ENCODE measurements around the gene FAF1.

The FAF1 gene

GRCh38 chr1:50975436-50975835, 15.4 kb upstream of the FAF1 start:
- no peak for DNase-seq (ENCODE audit: low spot score)
- in situ Hi-C loops (cut with MboI; ENCODE audit: low pct_unique_long_range_greater_than_20kb, low sequenced_read_pairs, unreplicated experiment) = no loop called here
- TF ChIP-seq CTCF (IDR thresholded peaks at IDR 0.05; ENCODE audit: extremely low read depth, insufficient read depth, missing control alignments) = no peak

- no peak for DNase-seq (ENCODE audit: low spot score)
Measured at GRCh38 chr1:50974618-50974935, 14.5 kb upstream of the FAF1 start.

GRCh38 chr1:50973875-50974617, 14.0 kb upstream of the FAF1 start:
- DNase-seq (ENCODE audit: low spot score) = no peak
- in situ Hi-C loops (cut with MboI; ENCODE audit: low pct_unique_long_range_greater_than_20kb, low sequenced_read_pairs, unreplicated experiment) = no loop called here
- TF ChIP-seq CTCF (IDR thresholded peaks at IDR 0.05; ENCODE audit: extremely low read depth, insufficient read depth, missing control alignments) = no peak

More at GRCh38 chr1:50974618-50974935, 14.5 kb upstream of the FAF1 start:
- no peak for TF ChIP-seq CTCF (IDR thresholded peaks at IDR 0.05; ENCODE audit: extremely low read depth, insufficient read depth, missing control alignments)
- in situ Hi-C loops (cut with MboI; ENCODE audit: low pct_unique_long_range_greater_than_20kb, low sequenced_read_pairs, unreplicated experiment) = no loop called here

- no peak for TF ChIP-seq CTCF (IDR thresholded peaks at IDR 0.05; ENCODE audit: extremely low read depth, insufficient read depth, missing control alignments)
- in situ Hi-C loops (cut with MboI; ENCODE audit: low pct_unique_long_range_greater_than_20kb, low sequenced_read_pairs, unreplicated experiment) = no loop called here
Measured at GRCh38 chr1:50973255-50973654, 13.2 kb upstream of the FAF1 start.

GRCh38 chr1:50972766-50973165, 12.7 kb upstream of the FAF1 start:
- DNase-seq (ENCODE audit: low spot score) = no peak
- TF ChIP-seq CTCF (IDR thresholded peaks at IDR 0.05; ENCODE audit: extremely low read depth, insufficient read depth, missing control alignments) = no peak
- in situ Hi-C loops (cut with MboI; ENCODE audit: low pct_unique_long_range_greater_than_20kb, low sequenced_read_pairs, unreplicated experiment) = no loop called here

More at GRCh38 chr1:50973255-50973654, 13.2 kb upstream of the FAF1 start:
- no peak for DNase-seq (ENCODE audit: low spot score)

- TF ChIP-seq CTCF (IDR thresholded peaks at IDR 0.05; ENCODE audit: extremely low read depth, insufficient read depth, missing control alignments) = no peak
- DNase-seq (ENCODE audit: low spot score) = peak; percentile 35
- in situ Hi-C loops (cut with MboI; ENCODE audit: low pct_unique_long_range_greater_than_20kb, low sequenced_read_pairs, unreplicated experiment) = no loop called here
Measured at GRCh38 chr1:50971748-50972305, 11.8 kb upstream of the FAF1 start.
